ENCODE measurements around the gene NBPF3. TPM values are rescaled to one million over a fixed set of nuclear protein-coding genes. Genes with fewer than 3 reads are reported as not detected.

Gene NBPF3
- total and polyA plus RNA-seq, 2 experiments from 2014 or later = 3.6 to 14.3 TPM

DNA sequence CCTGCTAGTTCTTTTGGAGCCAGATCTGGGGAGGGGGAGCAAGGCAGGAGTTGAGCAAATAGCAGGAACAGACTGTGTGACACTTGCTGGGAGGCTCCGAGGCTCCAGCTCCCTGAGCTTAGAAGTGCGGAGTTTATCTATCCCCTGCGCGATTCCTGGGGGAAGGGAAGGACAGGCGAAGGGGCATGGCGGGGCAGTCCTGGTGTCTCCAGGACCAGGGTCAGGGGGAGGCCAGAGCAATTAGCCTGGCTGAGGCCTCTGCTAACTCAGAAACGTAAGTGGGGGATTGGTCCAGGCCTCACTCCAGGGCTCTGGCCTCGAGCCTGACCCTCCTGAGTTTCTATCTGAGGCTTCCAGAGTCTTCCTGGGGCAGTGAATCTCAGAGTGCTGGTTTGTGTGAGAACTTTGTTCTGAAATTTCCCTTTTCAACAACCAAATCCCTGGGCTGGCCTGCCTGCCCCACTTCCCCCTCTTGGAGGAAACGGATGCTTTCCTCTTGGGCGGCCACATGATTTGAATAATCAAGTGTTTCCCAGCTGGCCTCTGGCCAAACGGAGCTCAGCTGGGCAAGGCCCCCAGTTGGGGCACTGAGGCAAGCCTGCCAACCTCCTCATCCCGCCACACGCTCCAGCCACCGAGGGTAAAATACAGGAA is 84.9 kb downstream of the NBPF3 start:
- Histone ChIP-seq H3K9me3 (ENCODE audit: low read depth) (no peaks in the 10 kb centered on the region), H3K27ac (no peak overlapping the region), H3K4me2 (no peak overlapping the region), H3K79me2 (no peaks in the 10 kb centered on the region), H3K4me3 (no peak overlapping the region), H3K27me3 (peaks cover 3% of the 10 kb centered on the region), H3K9me2 (replicated peaks; ENCODE audit: insufficient read depth) (no peaks in the 10 kb centered on the region), H3K36me3 (replicated peaks; ENCODE audit: insufficient read depth, low read depth) (no peaks in the 10 kb centered on the region), H4K20me1 (ENCODE audit: insufficient read depth, poor library complexity, severe bottlenecking) (no peaks in the 10 kb centered on the region), H3K4me1 (ENCODE audit: insufficient read depth) (no peaks in the 10 kb centered on the region), H2AFZ (no peak overlapping the region)
- no peak for TF ChIP-seq EZH2phosphoT487 (IDR thresholded peaks at IDR 0.05; ENCODE audit: low read depth, severe bottlenecking, unreplicated experiment)
- TF ChIP-seq EZH2 (IDR thresholded peaks at IDR 0.05; ENCODE audit: borderline replicate concordance) = no peak
- TF ChIP-seq, protein P1, sequence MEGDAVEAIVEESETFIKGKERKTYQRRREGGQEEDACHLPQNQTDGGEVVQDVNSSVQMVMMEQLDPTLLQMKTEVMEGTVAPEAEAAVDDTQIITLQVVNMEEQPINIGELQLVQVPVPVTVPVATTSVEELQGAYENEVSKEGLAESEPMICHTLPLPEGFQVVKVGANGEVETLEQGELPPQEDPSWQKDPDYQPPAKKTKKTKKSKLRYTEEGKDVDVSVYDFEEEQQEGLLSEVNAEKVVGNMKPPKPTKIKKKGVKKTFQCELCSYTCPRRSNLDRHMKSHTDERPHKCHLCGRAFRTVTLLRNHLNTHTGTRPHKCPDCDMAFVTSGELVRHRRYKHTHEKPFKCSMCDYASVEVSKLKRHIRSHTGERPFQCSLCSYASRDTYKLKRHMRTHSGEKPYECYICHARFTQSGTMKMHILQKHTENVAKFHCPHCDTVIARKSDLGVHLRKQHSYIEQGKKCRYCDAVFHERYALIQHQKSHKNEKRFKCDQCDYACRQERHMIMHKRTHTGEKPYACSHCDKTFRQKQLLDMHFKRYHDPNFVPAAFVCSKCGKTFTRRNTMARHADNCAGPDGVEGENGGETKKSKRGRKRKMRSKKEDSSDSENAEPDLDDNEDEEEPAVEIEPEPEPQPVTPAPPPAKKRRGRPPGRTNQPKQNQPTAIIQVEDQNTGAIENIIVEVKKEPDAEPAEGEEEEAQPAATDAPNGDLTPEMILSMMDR (IDR thresholded peaks at IDR 0.05; ENCODE audit: poor library complexity) = no peak
- DNase-seq (ENCODE audit: low spot score) = no peak
- WGBS (ENCODE audit: low lambda C conversion rate, missing lambda C conversion rate) = 63% methylated on average over 14 of the region's 14 CpGs

DNA sequence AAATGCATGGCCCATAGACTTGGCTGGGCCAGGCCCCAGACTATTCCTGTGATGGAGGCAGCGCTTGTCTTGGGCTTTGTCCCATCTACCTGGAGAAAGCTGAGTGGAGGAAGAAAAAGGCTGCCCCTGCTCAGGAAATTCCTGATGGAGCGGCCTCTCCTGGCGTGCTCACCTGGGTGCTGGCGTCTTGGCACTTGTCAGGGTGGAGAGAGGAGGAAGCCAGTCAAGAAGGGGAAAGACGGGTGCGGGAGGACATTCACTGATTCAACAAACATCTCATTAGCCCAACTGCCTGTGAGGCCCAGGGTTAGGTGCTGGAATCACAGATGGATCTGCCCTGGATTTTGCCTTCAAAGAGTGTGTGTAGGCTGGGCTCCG is 85.4 kb downstream of the NBPF3 start:
- WGBS (ENCODE audit: low lambda C conversion rate, missing lambda C conversion rate) = 80% methylated on average over 7 of the region's 7 CpGs

DNA sequence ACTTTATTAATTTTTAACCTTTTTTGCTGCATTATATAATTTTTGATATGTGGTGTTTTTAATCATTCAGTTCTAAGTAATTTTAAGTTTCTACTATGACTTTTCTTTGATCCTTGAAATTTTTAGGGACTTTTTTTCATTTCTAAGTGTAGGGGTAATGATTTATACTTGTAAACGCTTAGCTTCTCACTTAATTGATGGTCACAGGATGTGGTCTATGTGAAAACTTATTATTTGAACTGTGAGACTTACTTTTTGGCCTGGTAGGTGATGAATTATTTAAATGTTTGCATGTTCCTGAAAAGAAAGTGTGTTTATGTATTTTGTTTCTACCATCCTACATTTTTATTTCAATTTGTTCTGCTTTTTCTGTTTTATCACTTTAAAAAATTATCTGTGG is 86.5 kb downstream of the NBPF3 start:
- H3K36me3 ChIP-seq (replicated peaks; ENCODE audit: insufficient read depth, low read depth) = no peaks in the 10 kb centered on the region
- no peaks in the 10 kb centered on the region for H3K4me1 ChIP-seq (ENCODE audit: insufficient read depth)
- no peak overlapping the region for H2AFZ ChIP-seq
- no peaks in the 10 kb centered on the region for H3K9me2 ChIP-seq (replicated peaks; ENCODE audit: insufficient read depth)
- DNase-seq (ENCODE audit: low spot score) = no peak
- no peak overlapping the region for H3K27ac ChIP-seq
- no peaks in the 10 kb centered on the region for H3K79me2 ChIP-seq
- no peak overlapping the region for H3K4me2 ChIP-seq
- 90% methylated on average over 1 of the region's 1 CpG for WGBS (ENCODE audit: low lambda C conversion rate, missing lambda C conversion rate)
- H3K27me3 ChIP-seq = peaks cover 4% of the 10 kb centered on the region
- no peak overlapping the region for H3K4me3 ChIP-seq
- no peak for TF ChIP-seq EZH2 (IDR thresholded peaks at IDR 0.05; ENCODE audit: borderline replicate concordance)
- no peak for TF ChIP-seq EZH2phosphoT487 (IDR thresholded peaks at IDR 0.05; ENCODE audit: low read depth, severe bottlenecking, unreplicated experiment)
- TF ChIP-seq, protein P1 (IDR thresholded peaks at IDR 0.05; ENCODE audit: poor library complexity) = no peak
- no peaks in the 10 kb centered on the region for H3K9me3 ChIP-seq (ENCODE audit: low read depth)
- H4K20me1 ChIP-seq (ENCODE audit: insufficient read depth, poor library complexity, severe bottlenecking) = no peaks in the 10 kb centered on the region

More for the DNA sequence above, 85.4 kb downstream of the NBPF3 start:
- no peaks in the 10 kb centered on the region for H3K79me2 ChIP-seq
- no peaks in the 10 kb centered on the region for H3K36me3 ChIP-seq (replicated peaks; ENCODE audit: insufficient read depth, low read depth)
- H3K9me2 ChIP-seq (replicated peaks; ENCODE audit: insufficient read depth) = no peaks in the 10 kb centered on the region
- no peak overlapping the region for H3K4me3 ChIP-seq
- DNase-seq (ENCODE audit: low spot score) = no peak
- TF ChIP-seq, protein P1 (IDR thresholded peaks at IDR 0.05; ENCODE audit: poor library complexity) = no peak
- no peak for TF ChIP-seq EZH2phosphoT487 (IDR thresholded peaks at IDR 0.05; ENCODE audit: low read depth, severe bottlenecking, unreplicated experiment)
- no peak for TF ChIP-seq EZH2 (IDR thresholded peaks at IDR 0.05; ENCODE audit: borderline replicate concordance)
- no peaks in the 10 kb centered on the region for H3K9me3 ChIP-seq (ENCODE audit: low read depth)
- peaks cover 4% of the 10 kb centered on the region for H3K27me3 ChIP-seq
- no peak overlapping the region for H3K4me2 ChIP-seq
- H3K4me1 ChIP-seq (ENCODE audit: insufficient read depth) = no peaks in the 10 kb centered on the region
- no peak overlapping the region for H3K27ac ChIP-seq
- no peaks in the 10 kb centered on the region for H4K20me1 ChIP-seq (ENCODE audit: insufficient read depth, poor library complexity, severe bottlenecking)
- no peak overlapping the region for H2AFZ ChIP-seq

Data from hepatocyte (in vitro differentiated cells).